ENCODE measurements around the gene SYNJ1.
"Not testable (repeated sequence)": the region's sequence is repeated elsewhere in the genome, so short reads cannot be mapped to it uniquely, and the experiment has no call there.

SYNJ1 gene

GRCh38 chr21:32750405-32750804, 22.6 kb upstream of the SYNJ1 start:
- no peak for DNase-seq (ENCODE audit: low read depth)
- H3K4me3 ChIP-seq (ENCODE audit: control insufficient read depth, low read depth, low read length) = no peak overlapping the region
- no peak for TF ChIP-seq CTCF (conservative IDR thresholded peaks at IDR 0.05; ENCODE audit: control insufficient read depth, insufficient read depth, low read depth, low read length)

GRCh38 chr21:32749662-32750061, 21.8 kb upstream of the SYNJ1 start:
- no peak for TF ChIP-seq CTCF (conservative IDR thresholded peaks at IDR 0.05; ENCODE audit: control insufficient read depth, insufficient read depth, low read depth, low read length)
- no peak for DNase-seq (ENCODE audit: low read depth)
- no peak overlapping the region for H3K4me3 ChIP-seq (ENCODE audit: control insufficient read depth, low read depth, low read length)

- DNase-seq (ENCODE audit: low read depth) = no peak
Observed at GRCh38 chr21:32748529-32748928, 20.7 kb upstream of the SYNJ1 start.

GRCh38 chr21:32747396-32747795, 19.6 kb upstream of the SYNJ1 start:
- H3K4me3 ChIP-seq (ENCODE audit: control insufficient read depth, low read depth, low read length) = no peak overlapping the region
- DNase-seq (ENCODE audit: low read depth) = no peak
- no peak for TF ChIP-seq CTCF (conservative IDR thresholded peaks at IDR 0.05; ENCODE audit: control insufficient read depth, insufficient read depth, low read depth, low read length)

More at GRCh38 chr21:32748529-32748928, 20.7 kb upstream of the SYNJ1 start:
- H3K4me3 ChIP-seq (ENCODE audit: control insufficient read depth, low read depth, low read length) = no peak overlapping the region
- TF ChIP-seq CTCF (conservative IDR thresholded peaks at IDR 0.05; ENCODE audit: control insufficient read depth, insufficient read depth, low read depth, low read length) = no peak

GRCh38 chr21:32746711-32747110, 18.9 kb upstream of the SYNJ1 start:
- not testable (repeated sequence) for H3K4me3 ChIP-seq (ENCODE audit: control insufficient read depth, low read depth, low read length); DNase-seq (ENCODE audit: low read depth)

GRCh38 chr21:32742396-32742795, 14.6 kb upstream of the SYNJ1 start:
- TF ChIP-seq CTCF (conservative IDR thresholded peaks at IDR 0.05; ENCODE audit: control insufficient read depth, insufficient read depth, low read depth, low read length) = no peak

GRCh38 chr21:32741336-32741735, 13.5 kb upstream of the SYNJ1 start:
- no peak for DNase-seq (ENCODE audit: low read depth)
- no peak for TF ChIP-seq CTCF (conservative IDR thresholded peaks at IDR 0.05; ENCODE audit: control insufficient read depth, insufficient read depth, low read depth, low read length)
- no peak overlapping the region for H3K4me3 ChIP-seq (ENCODE audit: control insufficient read depth, low read depth, low read length)

More at GRCh38 chr21:32742396-32742795, 14.6 kb upstream of the SYNJ1 start:
- no peak overlapping the region for H3K4me3 ChIP-seq (ENCODE audit: control insufficient read depth, low read depth, low read length)
- DNase-seq (ENCODE audit: low read depth) = no peak

All from fibroblast of mammary gland (primary cell).